NCI-H2081 (cell line): ENCODE data around the gene TRMT11.

Experiments
- DNase-seq, 2 experiments: peaks; one replicate each; lab custom pipeline; 2025; lab: John Stamatoyannopoulos, UW

Gene TRMT11

DNA sequence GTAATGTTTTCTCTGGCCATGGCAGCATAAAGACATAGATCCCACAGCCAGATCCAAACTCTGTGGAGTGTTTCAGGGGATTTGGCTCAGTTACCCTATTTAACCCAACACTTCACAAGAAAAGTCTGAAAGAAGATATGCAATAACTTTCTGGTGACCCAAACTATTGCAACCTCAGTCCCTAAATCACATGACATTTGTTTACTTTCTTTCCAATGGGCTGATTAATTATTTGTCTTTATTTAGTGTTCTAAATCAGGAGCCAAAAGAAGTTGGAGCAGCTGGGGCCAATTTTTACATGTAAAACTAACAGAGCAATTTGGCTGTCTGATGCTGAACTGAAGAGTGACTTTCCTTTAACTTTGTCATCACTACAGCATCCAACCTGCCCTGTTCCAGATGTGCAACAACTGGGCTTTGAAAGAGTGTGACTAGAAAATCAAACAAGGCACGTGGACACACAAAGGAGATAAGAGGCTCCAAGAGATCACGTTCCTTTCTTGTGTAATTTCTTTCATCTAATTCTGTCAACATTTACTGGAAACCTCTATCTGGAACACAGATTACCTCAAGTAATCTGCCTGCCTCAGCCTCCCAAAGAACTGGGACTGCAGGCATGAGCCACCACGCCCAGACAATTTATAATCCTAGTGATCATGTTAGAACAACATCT is 90.8 kb downstream of the TRMT11 start:
- no peak for DNase-seq

DNA sequence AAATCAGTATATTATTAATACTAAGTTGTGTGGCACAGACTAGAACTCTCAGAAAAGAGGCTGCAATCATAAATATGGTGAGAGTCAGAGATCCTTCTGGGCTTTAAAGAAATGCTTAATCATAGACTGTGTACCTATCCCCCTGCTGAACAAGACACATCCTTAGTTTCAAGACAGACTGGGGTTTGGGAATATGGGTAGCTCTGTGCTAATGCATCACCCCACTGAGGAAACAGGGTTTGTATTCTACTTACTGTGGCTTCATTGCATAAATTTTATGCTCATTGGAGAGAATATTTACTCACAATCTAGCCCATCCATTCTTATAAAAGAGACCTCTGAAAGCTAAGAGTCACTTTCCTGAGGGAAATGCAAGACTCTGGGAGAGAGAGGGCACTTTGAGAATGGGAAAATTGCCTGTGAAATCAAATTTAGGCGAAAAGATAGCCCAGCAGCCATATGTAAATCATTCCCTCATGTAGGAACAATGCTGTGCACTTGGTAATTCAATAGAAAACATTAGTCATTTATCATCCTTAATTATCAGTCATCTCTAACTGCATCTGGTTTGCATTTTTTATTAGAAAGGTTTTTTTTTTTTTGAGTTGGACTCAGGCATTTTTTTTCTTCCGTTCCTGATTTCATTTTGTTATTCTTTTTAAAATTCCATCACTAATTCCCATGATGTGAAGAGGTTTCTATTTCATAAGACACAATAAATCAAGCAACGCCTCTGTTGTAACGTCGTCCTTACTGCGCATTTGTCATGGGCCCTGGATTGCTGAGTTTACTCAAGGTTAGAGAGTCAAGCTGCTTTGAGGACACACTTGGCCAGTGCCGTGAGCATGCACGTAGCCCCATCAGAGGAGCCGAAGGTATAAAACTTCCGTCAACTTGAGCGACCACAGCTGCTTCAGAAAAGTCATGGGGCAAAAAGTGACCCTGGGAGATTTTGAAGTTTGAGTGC is 91.8 kb downstream of the TRMT11 start:
- no peak for DNase-seq

DNA sequence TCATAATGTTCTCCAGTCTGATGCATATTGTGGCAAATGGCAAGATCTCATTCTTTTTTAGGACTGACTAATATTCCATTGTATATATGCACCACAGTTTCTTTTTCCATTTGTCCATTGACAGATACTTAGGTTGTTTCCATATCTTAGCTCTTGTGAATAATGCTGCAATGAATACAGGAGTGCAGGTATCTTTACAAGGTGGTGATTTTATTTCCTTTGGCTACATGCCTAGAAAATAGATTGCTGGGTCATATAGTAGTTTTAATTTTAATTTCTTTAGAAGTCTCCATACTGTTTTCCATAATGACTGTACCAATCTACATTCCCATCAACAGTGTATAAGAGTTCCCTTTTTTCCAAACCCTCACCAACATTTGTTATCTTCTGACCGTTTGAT is 97.5 kb downstream of the TRMT11 start:
- no peak for DNase-seq

DNA sequence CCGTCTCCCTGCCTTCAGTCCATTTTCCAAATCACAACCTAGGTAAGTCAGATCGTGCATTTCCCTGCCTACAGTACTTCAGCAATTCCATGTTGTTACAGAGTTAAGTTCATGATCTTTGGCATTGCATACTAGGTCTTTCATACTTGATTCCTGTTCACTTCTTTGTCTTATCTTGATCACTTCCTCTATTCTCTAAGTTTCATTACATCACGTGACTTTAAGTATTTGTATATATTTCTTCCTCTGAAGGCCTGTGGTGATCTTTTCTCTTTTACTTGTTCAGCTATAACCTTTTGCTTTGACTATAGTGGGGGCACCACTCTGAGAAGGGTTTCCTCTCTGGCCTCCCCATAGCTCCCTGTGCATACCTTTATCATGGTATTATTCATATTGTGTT is 100.2 kb downstream of the TRMT11 start:
- DNase-seq = no peak
